Chondrocyte (in vitro differentiated cells): ENCODE results near the gene NOVA1. TPM values are rescaled to one million over a fixed set of nuclear protein-coding genes. Genes with fewer than 3 reads are reported as not detected.
A peak's percentile ranks its signal among the peaks of the same experiment; 100 is the strongest.

ENCODE experiments used
- DNase-seq: peaks from one replicate; pipeline ENCODE4 v3.0.0; 2021; ENCODE audit warnings: mixed read lengths, low spot score
- H3K27ac Mint-ChIP-seq: one replicate; pipeline ENCODE4 v1.8.0; 2021; ENCODE audit warnings: mild to moderate bottlenecking, moderate library complexity, mixed read lengths; ENCODE audit not compliant: unreplicated experiment
- H3K27me3 Mint-ChIP-seq: 2 replicates; pipeline ENCODE4 v1.8.0; 2021; ENCODE audit warnings: low read depth, mixed read lengths
- H3K36me3 Mint-ChIP-seq: 2 replicates; pipeline ENCODE4 v1.8.0; 2021; ENCODE audit warnings: low read depth, mixed read lengths
- H3K4me1 Mint-ChIP-seq: 2 replicates; pipeline ENCODE4 v1.8.0; 2021; ENCODE audit warnings: low read depth, mild to moderate bottlenecking, mixed read lengths
- H3K4me3 Mint-ChIP-seq: one replicate; pipeline ENCODE4 v1.8.0; 2021; ENCODE audit warnings: mild to moderate bottlenecking, moderate library complexity, mixed read lengths; ENCODE audit not compliant: unreplicated experiment
- H3K9me3 Mint-ChIP-seq: 2 replicates; pipeline ENCODE4 v1.8.0; 2021; ENCODE audit warnings: low read depth, mixed read lengths
- CTCF ChIP-seq: fragments of 200-600 bp; sonication (generic); IDR thresholded peaks from 2 replicates; pipeline ENCODE4 v1.5.0; 2021; ENCODE audit warnings: antibody characterized with exemption, mild to moderate bottlenecking, moderate library complexity
- total RNA-seq: library from RNA; stranded (reverse); gene quantifications from 3 replicates; pipeline ENCODE4 v1.2.1, GENCODE V29; 2021

The NOVA1 gene
- total RNA-seq, 1 donor from 2014 or later = 0.97 TPM

GRCh38 chr14:26597071-26597588 is 703 bp downstream of the NOVA1 start:
- H3K9me3 Mint-ChIP-seq = no peaks in the 10 kb centered on the region
- no peak for TF ChIP-seq CTCF
- H3K27ac Mint-ChIP-seq = peak overlapping the region; percentile 59
- H3K4me1 Mint-ChIP-seq = peaks cover 22% of the 10 kb centered on the region
- peaks cover 24% of the 10 kb centered on the region for H3K27me3 Mint-ChIP-seq
- peak overlapping the region; percentile 84 for H3K4me3 Mint-ChIP-seq
- H3K36me3 Mint-ChIP-seq = no peaks in the 10 kb centered on the region
- DNase-seq = peak; percentile 69

- Mint-ChIP-seq H3K27ac (no peak overlapping the region), H3K4me1 (peaks cover 22% of the 10 kb centered on the region), H3K9me3 (no peaks in the 10 kb centered on the region), H3K4me3 (peak overlapping the region; percentile 84), H3K27me3 (peaks cover 19% of the 10 kb centered on the region), H3K36me3 (no peaks in the 10 kb centered on the region)
- DNase-seq = no peak
- TF ChIP-seq CTCF = no peak
Measured at GRCh38 chr14:26596543-26597061, 1.2 kb downstream of the NOVA1 start.

GRCh38 chr14:26595926-26596542 is 1.8 kb downstream of the NOVA1 start:
- no peak for TF ChIP-seq CTCF
- peaks cover 22% of the 10 kb centered on the region for H3K4me1 Mint-ChIP-seq
- DNase-seq = no peak
- no peak overlapping the region for H3K27ac Mint-ChIP-seq
- H3K36me3 Mint-ChIP-seq = no peaks in the 10 kb centered on the region
- H3K27me3 Mint-ChIP-seq = peaks cover 16% of the 10 kb centered on the region
- H3K4me3 Mint-ChIP-seq = peak overlapping the region; percentile 84
- H3K9me3 Mint-ChIP-seq = no peaks in the 10 kb centered on the region

- no peaks in the 10 kb centered on the region for H3K36me3 Mint-ChIP-seq
- H3K4me1 Mint-ChIP-seq = peaks cover 22% of the 10 kb centered on the region
- H3K27ac Mint-ChIP-seq = no peak overlapping the region
- H3K27me3 Mint-ChIP-seq = peaks cover 12% of the 10 kb centered on the region
- H3K4me3 Mint-ChIP-seq = no peak overlapping the region
- DNase-seq = no peak
- no peaks in the 10 kb centered on the region for H3K9me3 Mint-ChIP-seq
- TF ChIP-seq CTCF = no peak
Measured at GRCh38 chr14:26594756-26595545, 2.9 kb downstream of the NOVA1 start.

GRCh38 chr14:26594148-26594547 is 3.7 kb downstream of the NOVA1 start:
- no peaks in the 10 kb centered on the region for H3K9me3 Mint-ChIP-seq
- no peak overlapping the region for H3K27ac Mint-ChIP-seq
- H3K4me1 Mint-ChIP-seq = peaks cover 21% of the 10 kb centered on the region
- peaks cover 5% of the 10 kb centered on the region for H3K27me3 Mint-ChIP-seq
- no peak for TF ChIP-seq CTCF
- no peak for DNase-seq
- no peaks in the 10 kb centered on the region for H3K36me3 Mint-ChIP-seq
- no peak overlapping the region for H3K4me3 Mint-ChIP-seq
